GM19455 (cell line): Measurements from ENCODE around the gene CENPK.
"Not testable (repeated sequence)": the region's sequence is repeated elsewhere in the genome, so short reads cannot be mapped to it uniquely, and the experiment has no call there.

ENCODE experiments used
- ATAC-seq: cut with Tn5 transposase; IDR thresholded peaks from one replicate; pipeline ENCODE4 v1.9.1; 2021; ENCODE audit not compliant: unreplicated experiment

CENPK gene

GRCh38 chr5:65562731-65563701 is at the start of gene CENPK, which contains the start of gene PPWD1:
CENPK (minus strand) TSS chr5:65563168; CDS start chr5:65554907, 8,261 bp downstream.
PPWD1 (plus strand) TSS chr5:65563296; CDS start chr5:65563311, 15 bp downstream.
- ATAC-seq: peak; percentile 99

- no peak for ATAC-seq
These were observed 49.4 kb upstream of the CENPK start for GRCh38 chr5:65612298-65612907.

- no peak for ATAC-seq
These were observed 48.6 kb upstream of the CENPK start for GRCh38 chr5:65611524-65611923.

GRCh38 chr5:65601761-65602160 is 38.8 kb upstream of the CENPK start:
- ATAC-seq: not testable (repeated sequence)

GRCh38 chr5:65588694-65589093 is 25.7 kb upstream of the CENPK start:
- no peak for ATAC-seq

- ATAC-seq: no peak
These were observed 14.2 kb upstream of the CENPK start for GRCh38 chr5:65577141-65577540.

- no peak for ATAC-seq
These were observed 7.7 kb upstream of the CENPK start for GRCh38 chr5:65570598-65571226.

- no peak for ATAC-seq
These were observed 3.5 kb upstream of the CENPK start for GRCh38 chr5:65566505-65566904.

GRCh38 chr5:65563777-65564176 is 809 bp upstream of the CENPK start:
- no peak for ATAC-seq

- ATAC-seq: no peak
These were observed 6.2 kb downstream of the CENPK start for GRCh38 chr5:65556718-65557117.

GRCh38 chr5:65556181-65556580 is 6.8 kb downstream of the CENPK start:
- no peak for ATAC-seq

- no peak for ATAC-seq
These were observed 7.7 kb downstream of the CENPK start for GRCh38 chr5:65555287-65555686.

GRCh38 chr5:65553941-65554340 is 9.0 kb downstream of the CENPK start:
- ATAC-seq: no peak

GRCh38 chr5:65548281-65548680 is 14.7 kb downstream of the CENPK start:
- no peak for ATAC-seq

- no peak for ATAC-seq
These were observed 16.8 kb downstream of the CENPK start for GRCh38 chr5:65546141-65546540.

GRCh38 chr5:65544473-65544872 is 18.5 kb downstream of the CENPK start:
- no peak for ATAC-seq

GRCh38 chr5:65539827-65540226 is 23.1 kb downstream of the CENPK start:
- no peak for ATAC-seq

GRCh38 chr5:65535529-65535987 is 27.4 kb downstream of the CENPK start:
- no peak for ATAC-seq

- ATAC-seq: no peak
These were observed 32.1 kb downstream of the CENPK start for GRCh38 chr5:65530904-65531303.

- no peak for ATAC-seq
These were observed 37.2 kb downstream of the CENPK start for GRCh38 chr5:65525726-65526125.

GRCh38 chr5:65512170-65512937 is 50.6 kb downstream of the CENPK start:
- ATAC-seq: no peak
